Transverse colon (tissue), 4 donors: ENCODE data around the gene RNU1-4.
"Not testable (repeated sequence)": the region's sequence is repeated elsewhere in the genome, so short reads cannot be mapped to it uniquely, and the experiment has no call there.

Experiments used
- CTCF ChIP-seq, 5 experiments: fragments of 200-600 bp in 3 of 5; fragments of 450-650 bp in 2 of 5; sonication (generic) in 3 of 5; IDR thresholded peaks; 1 replicate in 2 of 5; 2 replicates in 3 of 5; pipeline ENCODE4 v1.5.1; 2016 to 2017; ENCODE audit warnings: antibody characterized with exemption in 5 of 5, inconsistent platforms in 3 of 5, mild to moderate bottlenecking in 2 of 5, moderate library complexity in 1 of 5
- EP300 ChIP-seq: sonication (generic); formaldehyde crosslinking; IDR thresholded peaks from one replicate; pipeline ENCODE4 v1.6.1; 2017; ENCODE audit warnings: antibody characterized with exemption, low read depth
- POLR2AphosphoS5 ChIP-seq, 3 donors: sonication (generic); formaldehyde crosslinking; IDR thresholded peaks; one replicate each; pipeline ENCODE4 v1.6.1; 2016; ENCODE audit warnings: antibody characterized with exemption in 3 of 3

- not testable (repeated sequence) for TF ChIP-seq CTCF (IDR thresholded peaks at IDR 0.05); EP300; POLR2AphosphoS5 (IDR thresholded peaks at IDR 0.05)
Measured at GRCh38 chr1:16752770-16753169, 12.5 kb downstream of the RNU1-4 start.
